Retinal pigment epithelial cell (primary cell): ENCODE data around the gene WLS.

Experiments used
- DNase-seq: peaks from one replicate; pipeline ENCODE4 v3.0.0-alpha.2; 2010; ENCODE audit warnings: low read depth
- H3K4me3 ChIP-seq: 2 replicates; pipeline ENCODE4 v1.5.1; 2011; ENCODE audit warnings: mild to moderate bottlenecking, low read length, control low read depth, moderate library complexity
- TF ChIP-seq, protein P1 (sequence below): conservative IDR thresholded peaks from 2 replicates; pipeline ENCODE4 v1.5.1; 2011; ENCODE audit warnings: low read depth, low read length, control low read depth, inconsistent platforms

The WLS gene

DNA sequence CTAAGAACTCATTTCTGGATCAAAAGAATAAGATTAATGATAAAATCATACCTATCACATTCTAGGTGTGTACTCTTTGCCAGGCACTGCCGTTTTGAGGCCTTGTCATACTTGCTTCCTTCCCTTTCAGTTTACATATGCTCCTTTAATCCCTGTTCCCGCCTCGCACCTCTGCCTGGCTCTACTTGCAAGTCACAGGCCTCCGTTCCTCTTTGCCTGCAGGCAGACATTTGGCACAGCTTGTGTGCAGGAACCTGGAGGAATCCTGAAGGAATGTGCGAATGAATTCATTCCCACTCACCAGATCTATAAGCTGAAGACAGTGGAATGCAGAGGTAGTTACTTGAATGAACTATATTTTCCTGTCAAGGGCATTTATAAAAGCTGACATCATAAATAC, 13.8 kb downstream of the WLS start:
- no peak overlapping the region for H3K4me3 ChIP-seq
- peak; percentile 85 for DNase-seq
- TF ChIP-seq, protein P1, sequence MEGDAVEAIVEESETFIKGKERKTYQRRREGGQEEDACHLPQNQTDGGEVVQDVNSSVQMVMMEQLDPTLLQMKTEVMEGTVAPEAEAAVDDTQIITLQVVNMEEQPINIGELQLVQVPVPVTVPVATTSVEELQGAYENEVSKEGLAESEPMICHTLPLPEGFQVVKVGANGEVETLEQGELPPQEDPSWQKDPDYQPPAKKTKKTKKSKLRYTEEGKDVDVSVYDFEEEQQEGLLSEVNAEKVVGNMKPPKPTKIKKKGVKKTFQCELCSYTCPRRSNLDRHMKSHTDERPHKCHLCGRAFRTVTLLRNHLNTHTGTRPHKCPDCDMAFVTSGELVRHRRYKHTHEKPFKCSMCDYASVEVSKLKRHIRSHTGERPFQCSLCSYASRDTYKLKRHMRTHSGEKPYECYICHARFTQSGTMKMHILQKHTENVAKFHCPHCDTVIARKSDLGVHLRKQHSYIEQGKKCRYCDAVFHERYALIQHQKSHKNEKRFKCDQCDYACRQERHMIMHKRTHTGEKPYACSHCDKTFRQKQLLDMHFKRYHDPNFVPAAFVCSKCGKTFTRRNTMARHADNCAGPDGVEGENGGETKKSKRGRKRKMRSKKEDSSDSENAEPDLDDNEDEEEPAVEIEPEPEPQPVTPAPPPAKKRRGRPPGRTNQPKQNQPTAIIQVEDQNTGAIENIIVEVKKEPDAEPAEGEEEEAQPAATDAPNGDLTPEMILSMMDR: no peak

DNA sequence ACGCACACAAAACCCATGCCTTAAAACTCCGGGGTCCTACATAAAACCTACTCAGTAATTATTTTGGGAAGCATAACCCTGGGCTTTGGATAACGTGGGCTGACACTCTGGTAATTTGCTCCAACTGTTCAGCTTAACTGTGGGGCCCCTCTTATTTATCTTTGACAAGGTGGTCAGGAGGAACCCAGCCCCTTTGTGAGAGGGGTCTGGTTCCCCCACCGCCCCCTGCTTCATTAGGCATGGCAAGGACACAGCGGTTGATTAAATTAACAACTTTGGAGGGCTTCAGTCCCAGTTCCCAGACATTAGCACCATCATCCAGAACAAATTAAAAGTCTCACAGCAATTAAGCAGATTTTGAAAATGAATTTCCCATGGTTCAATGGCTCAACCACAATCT, 14.7 kb downstream of the WLS start:
- TF ChIP-seq, protein P1: no peak
- H3K4me3 ChIP-seq: no peak overlapping the region
- DNase-seq: no peak

DNA sequence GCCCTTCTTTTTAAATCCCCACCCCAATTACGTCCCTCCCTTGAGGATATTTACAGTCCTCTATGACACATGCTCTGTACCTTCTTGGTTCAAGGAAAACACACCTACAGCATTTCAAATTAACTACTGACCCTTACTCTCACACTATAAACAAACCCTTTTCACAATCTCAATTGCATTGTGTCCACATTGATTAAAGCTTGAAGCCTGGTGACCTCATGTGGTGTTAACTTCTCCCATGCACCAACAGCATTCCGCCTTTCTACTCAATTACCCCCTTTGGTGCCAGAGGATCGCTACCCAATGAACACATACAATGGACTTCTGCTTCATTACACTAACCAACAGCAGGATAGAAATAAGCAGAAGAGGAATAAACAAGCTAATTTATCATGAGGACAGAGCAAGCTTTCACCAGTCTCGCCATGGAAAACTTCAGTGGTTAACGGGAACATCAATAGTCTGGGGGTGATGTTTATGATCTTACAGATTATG, 15.2 kb downstream of the WLS start:
- TF ChIP-seq, protein P1: no peak
- DNase-seq: no peak
- H3K4me3 ChIP-seq: no peak overlapping the region

DNA sequence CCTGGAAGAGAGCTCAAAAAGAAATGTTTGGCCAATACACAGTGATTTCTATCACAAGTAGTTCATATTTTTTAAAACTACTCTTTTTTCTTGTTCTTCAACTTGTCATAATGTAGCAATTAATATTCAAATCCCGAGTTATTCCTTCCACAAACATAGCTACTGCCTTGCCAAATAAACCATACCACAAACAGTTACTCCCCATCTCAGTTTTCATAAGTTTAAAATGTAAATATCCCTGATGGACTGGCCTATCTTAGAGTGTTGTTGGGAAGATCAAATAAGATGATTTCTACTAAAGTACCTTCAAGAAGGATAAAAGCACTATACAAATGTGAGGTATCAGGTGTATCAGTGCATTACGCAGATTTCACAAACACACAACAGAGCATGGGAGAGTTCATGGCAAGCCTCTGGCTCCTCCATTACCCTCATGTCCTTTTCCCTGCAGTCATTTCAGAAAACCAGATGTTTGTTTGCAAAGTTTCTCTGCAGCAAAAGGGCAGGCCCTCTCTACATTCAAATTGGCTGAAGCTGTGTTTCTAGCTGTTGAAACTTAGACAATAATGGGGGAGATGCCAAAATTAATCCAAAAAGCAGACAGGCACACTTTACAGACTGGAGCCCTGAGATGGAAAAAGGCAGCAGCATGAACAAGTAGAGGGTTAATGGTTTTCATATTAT, 16.1 kb downstream of the WLS start:
- DNase-seq: no peak
- TF ChIP-seq, protein P1: no peak
- H3K4me3 ChIP-seq: no peak overlapping the region

DNA sequence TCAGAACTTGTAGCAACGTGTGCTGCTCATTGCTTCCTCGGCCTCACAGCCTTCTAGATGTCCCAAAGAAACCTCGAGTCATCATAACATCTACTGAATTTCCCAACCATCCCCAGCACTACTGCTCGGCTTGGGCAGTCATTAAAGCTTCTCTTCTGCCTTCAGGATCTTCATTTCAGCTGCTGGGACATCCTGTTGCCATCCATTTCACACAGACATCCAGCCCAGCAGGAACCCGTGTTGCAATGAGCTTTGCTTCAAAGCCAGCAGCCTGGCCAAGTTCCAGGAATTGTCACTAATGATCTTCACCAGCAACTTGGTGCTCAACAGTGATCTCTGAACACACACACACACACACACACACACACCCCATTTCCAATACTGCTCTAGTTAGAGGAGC, 18.5 kb downstream of the WLS start:
- DNase-seq: no peak
- TF ChIP-seq, protein P1: no peak
- no peak overlapping the region for H3K4me3 ChIP-seq

DNA sequence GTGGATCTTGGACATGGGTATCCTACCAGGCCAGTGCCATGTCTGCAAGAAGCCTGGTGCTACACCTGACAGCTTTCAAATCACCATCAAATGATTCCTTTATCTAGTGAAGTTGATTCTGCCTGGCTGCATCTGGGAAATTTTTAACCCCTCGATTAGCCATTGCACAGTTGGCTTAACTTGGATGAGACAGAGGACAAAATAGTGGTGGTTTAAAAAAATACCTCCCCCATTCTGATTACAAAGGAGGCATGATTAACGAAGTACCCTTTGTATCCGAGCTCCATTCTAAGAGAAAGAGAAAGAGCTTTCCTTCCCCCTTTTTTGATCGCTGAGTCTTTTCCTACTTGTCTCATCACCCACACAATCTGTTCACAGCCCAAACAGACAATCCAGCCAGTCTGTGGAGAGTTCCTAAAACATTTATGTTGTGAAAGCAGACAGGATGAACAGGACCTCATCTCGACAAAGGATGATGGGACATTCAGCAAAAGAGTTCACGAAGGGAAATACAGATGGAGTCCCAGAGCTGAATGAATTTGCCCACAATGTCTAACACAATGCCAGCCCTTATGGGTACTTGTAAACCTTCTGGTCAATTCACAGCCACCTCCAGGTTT, 20.5 kb downstream of the WLS start:
- TF ChIP-seq, protein P1: no peak
- DNase-seq: no peak
- H3K4me3 ChIP-seq: no peak overlapping the region

DNA sequence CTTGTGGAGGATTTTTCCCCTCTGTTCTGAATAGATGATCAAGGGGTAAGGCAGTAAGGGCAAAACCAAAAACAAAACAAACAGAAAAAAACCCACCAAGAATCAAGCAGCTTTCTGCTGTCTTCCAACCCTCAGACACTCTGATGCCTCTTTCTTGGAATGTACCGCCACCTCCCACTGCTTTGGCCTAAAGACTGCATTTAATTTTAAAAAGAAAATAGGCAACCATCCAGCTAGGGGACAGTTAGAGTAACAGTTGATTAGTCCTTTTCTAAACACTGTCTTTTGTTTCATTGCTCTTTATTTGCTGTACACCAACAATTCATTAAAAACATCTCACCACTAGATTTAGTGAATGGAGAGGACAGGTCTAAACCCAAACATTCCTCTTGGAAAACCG, 21.5 kb downstream of the WLS start:
- DNase-seq: no peak
- H3K4me3 ChIP-seq: no peak overlapping the region
- TF ChIP-seq, protein P1: no peak
